Heart left ventricle (tissue), 13 donors: ENCODE results near the gene ABLIM2.

ENCODE experiments used
- CTCF ChIP-seq, 12 donors: fragments of 200-600 bp; sonication (generic) in 4 of 12; IDR thresholded peaks; one replicate each; pipeline versions ENCODE4 v1.5.0 to v1.8.0; 2018 to 2022; ENCODE audit warnings: antibody characterized with exemption in 12 of 12, mild to moderate bottlenecking in 5 of 12
- POLR2A ChIP-seq, 2 donors: fragments of 450-650 bp; IDR thresholded peaks; one replicate each; pipeline ENCODE4 v1.6.1; 2017; ENCODE audit warnings: antibody characterized with exemption in 2 of 2, mild to moderate bottlenecking in 2 of 2, moderate library complexity in 2 of 2
- donor health status: ischemic (EF 13 %, LVEDD 7.1; RV severe dilation, severe dysfunction).
- donor health status: DM: no; HTN: yes; CAD: no.
- donor health status: DM: no; HTN: no; CAD: no.
- donor health status: ischemic (EF 25% LVEDD 6.9; RV normal size, moderate dysfunction).
- donor health status: ischemic (EF 25% LVEDD 5.7; RV mildly dilated, moderate dysfunction).
- donor health status: ischemic (EF 35%, LVEDD 5.7; RV mildly dilated, moderate dysfunction).
- donor health status: nonischemic (EF 11% LVEDD 7.7; RV severe dilation, severe dysfunction).
- donor health status: DM: yes; HTN: yes; CAD: no.
- donor health status: PGD.
- donor health status: ischemic (EF 29% LVEDD 5.4; RV normal size, mild dysfunction).
- donor health status: nonischemic (EF 23%, LVEDD 6.1; RV moderate dilation, normal function).

DNA sequence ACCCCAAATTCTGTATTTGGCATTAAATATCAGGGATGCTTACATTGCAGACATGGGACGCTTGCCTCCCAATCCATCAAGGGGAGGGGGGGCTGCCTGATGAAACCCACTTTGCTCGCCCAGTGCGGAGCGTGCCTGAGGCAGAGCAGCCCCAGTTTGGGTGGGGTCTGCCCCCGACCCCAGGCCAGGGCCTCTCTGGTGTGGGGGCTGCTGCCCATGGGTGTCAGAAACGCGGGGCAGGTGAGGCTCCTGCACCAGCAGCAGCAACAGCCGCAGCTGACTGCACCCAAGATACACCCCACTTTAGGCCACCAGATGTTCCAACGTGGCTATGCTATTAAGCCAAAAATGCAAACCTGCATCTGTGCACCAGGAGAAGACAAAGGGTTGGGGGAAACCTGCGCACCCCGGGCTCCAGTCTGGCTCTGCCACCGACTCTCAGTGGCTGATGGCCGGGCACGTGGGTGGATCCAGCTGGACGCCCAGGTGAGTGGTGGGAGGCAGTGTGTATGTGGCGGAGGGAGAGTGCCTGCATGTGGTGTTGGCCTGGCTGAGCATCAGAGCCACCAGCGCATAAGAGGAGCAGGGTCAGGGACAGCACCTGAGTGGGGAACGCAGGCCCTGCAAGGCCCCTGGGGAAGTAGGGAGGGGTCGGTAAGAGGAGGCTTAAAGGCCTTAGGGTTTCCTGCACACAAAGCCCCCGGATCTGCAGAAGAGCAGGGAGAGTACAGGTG lies 86.2 kb downstream of the ABLIM2 start:
- TF ChIP-seq CTCF (IDR thresholded peaks at IDR 0.05) (no peak), POLR2A (IDR thresholded peaks at IDR 0.05) (no peak)
